Ecto neural progenitor cell (in vitro differentiated cells): Measurements from ENCODE around the gene CEPT1.

ENCODE experiments used
- DNase-seq: peaks from one replicate; pipeline ENCODE4 v3.0.0-alpha.2; 2018; ENCODE audit warnings: low spot score

The CEPT1 gene

DNA sequence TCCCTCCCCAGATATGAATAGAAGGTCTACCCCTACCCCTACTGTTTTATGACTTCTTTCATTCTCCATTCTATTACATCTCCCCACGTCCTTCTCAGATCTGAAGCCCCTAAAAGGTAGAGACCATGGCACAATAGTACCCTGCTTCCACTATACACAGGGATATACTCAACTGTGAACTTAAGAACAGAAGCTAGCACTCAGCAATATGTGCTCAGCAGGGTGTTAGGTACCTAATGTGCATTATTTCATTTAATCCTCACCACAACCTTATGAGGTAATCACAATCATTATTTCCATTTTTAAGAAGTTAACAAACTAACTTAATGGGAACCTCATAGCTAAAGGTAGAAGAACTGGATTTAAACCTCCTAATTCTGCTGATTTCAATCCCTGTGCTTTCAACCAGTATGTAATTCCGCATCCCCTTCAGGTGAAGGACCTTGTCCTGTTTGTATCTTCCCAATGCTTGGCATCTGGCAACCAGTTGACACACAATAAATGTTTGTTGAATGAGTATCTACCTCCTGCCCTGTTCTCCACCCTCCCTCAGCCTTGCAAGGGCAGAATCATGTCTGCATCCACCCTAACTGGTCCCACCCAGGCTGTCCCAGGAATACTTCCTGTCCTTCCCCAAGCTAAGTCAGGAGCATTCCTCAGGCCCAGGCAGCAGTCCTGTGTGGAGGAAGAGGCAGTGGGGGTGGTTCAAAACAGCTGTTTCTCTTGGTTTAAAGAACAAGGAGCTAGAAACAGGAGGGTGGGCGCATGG, 53.9 kb downstream of the CEPT1 start:
- DNase-seq: no peak

DNA sequence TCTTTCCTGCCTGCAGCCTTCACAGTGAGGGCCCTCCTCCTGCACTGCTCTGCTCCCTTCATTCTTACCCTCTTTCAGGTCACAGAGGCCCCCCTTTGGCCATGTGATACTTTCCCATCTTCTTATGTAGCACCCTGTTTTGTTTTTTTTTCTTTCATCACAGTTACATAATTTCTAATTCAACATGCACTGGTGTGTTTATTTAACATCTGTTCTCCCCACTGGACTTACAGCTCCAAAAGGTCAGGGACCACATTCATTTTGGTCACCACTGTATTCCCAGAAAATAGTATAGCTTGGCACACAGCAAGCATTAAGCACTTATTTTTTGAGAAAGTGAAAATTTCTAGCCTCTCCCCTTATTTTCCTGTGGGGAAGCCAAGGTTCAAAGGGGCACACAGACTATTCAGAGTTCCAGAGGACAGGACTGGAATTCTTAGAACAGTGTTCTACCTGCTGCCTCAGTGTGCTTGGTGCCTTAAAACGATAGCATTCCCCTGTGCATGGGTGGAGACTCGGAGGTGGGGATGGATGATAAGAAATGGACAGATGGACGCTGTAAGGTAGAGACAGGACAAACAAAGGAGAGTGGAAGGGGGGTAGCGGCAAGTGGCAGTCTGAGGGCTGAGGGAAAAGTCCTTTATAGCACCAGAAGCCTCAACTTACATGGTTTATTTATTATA, 55.1 kb downstream of the CEPT1 start:
- DNase-seq: no peak

- DNase-seq: no peak
Measured at GRCh38 chr1:111196213-111196612, 56.2 kb downstream of the CEPT1 start.

DNA sequence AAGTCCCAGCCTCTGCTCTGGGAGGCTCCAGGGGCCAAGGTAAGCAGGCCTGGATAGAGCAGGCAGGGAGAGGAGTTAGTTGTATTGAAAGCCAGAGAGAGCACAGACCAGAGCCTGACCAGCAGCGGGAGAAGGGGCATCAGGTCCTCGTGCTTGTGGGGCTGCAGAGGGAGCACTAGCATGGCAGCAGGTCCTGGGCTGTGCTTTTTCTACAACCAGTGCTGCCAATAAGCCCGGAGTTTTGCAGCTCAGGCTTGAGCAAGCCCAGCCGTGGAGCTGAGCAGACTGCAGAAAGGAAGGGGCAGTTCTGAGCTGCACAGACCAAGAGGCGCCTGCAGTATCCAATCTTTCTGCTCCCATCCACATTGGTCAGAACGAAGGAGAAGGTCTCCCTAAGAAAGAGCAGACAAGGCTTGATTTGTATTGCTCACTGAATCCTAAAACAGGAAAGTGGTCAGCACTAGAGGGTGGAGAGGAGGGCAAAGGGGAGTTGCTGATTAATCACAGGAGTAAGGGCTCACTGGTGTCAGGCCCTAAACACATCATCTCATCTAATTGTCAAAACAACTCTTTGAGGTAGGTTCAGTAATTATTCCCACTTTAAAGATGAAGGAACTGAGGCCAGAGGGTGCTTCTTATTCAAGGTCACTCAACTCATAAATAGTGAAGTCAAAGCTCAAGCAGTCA, 57.7 kb downstream of the CEPT1 start:
- no peak for DNase-seq

DNA sequence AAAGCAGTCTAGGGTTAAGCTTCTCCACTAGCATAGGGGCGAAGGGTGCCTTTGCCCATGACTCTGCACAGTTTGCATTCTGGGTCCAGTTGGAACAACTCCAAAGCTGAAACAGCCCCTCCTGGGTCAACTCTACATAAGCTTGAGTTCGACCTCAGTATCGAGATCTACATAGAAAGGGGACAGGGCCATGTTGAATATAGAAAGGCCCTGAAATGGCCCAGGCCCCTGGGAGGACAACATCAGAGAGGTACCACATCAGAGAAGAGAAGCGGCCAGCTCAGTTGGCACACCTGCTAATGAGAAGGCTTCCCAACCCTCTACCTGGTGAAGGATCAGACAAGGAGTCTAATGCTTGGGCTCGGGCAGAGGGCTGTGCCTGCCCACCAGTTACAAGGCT, 58.8 kb downstream of the CEPT1 start:
- DNase-seq: no peak

- DNase-seq: no peak
Measured at GRCh38 chr1:111199329-111199728, 59.3 kb downstream of the CEPT1 start.

GRCh38 chr1:111199881-111200801, 60.1 kb downstream of the CEPT1 start, which contains the start of gene DENND2D:
Gene DENND2D, minus strand, starts transcription at chr1:111200646. Its CDS starts 187 bp downstream, at chr1:111200459.
- DNase-seq: no peak

GRCh38 chr1:111200802-111201161, 60.8 kb downstream of the CEPT1 start:
- no peak for DNase-seq

DNA sequence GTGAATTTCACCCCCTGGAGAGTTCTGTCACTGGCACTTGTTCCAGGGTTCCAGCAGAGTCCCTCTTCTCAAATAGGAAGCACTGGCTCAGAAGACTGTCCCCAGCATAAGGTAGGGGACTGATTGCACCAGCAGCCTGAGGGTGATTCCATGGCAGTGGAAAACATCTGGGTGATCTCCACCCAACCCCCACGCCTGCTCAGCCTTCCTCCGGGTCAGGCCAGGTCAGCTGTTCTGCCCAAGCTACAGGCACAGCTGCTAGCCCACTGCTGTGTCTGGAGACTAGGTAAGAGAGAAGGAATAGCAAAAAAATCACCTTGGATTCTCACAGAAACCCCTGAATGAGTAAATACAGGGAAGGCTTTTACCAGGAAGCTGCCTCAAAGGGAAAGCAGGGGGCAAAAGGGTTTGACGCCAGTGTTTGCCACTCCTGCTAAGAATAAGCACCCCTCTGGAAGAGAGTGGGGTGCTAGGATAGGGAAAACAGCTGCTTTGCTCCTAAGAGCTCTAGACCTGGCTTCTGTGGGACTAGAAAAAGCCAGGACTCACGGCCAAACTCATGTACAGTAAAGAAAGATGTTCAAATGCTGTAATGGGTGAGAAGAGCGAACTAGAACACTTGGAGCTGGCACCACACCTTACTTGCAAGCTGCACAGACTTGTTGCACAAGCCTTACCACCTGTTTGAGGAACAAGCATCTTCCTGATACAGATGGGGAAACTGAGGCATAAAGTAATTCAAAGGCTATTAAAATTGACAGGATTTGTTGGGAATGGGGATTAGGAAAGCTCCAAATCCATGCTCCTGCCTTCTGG, 61.5 kb downstream of the CEPT1 start:
- no peak for DNase-seq

DNA sequence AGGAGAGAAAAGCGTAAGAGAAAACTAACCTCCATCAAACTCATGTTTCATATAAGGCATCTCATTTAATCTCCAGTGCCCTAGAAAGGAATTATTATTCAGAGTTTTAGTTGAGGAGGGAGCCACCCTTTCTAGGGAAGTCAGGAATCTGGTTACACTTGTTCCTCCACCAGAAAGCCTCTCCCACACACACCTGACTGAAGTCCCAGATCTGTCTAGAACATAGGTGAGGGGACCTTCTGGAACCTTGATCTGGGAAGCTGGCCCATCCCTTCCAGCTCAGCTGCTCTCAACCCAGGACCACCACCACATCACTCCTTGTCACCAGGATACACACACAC, 62.3 kb downstream of the CEPT1 start:
- DNase-seq: no peak

DNA sequence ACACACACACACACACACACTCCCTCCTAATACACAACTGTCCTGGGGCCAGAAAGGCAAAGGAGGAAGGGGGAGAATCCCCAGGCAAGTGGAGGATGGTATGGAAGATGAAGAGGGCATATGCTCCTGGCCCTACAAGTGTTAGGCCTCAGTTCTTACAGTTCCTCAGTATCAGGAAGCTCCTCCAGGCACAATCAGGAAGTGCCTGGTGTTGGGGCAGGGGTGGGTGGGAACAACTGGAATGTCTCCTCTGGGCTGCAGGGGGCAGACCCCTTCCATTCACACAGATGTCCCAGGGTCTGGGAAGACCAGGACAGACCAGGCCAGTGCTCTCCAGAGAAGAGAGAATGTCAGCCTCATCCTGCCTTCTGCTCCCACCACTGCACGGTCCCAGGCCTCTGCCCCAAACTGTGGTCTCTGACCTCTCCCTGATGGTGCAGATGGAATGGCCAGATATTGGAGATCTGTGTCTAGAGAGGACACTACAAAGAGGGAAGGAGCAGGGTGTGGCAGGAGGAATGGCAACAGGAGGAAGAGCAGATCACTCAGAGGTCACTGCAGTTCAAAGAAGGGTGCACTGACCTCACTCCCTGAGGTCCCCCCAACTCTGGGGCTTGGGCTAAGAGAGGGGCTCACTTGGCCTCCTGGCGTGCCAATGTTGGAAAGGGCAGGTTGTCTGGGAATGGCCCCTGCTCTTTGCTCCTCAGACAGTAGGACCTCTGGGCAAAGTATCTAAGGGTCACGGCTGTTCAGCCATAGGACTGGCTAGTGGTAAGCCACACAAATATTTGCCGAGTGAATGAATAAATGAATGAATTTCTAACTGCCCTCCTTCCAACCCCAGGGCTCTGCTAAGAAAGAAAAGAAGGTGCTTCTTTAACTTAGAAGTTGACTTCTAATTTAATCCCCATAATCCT, 62.9 kb downstream of the CEPT1 start:
- DNase-seq: no peak

- no peak for DNase-seq
Measured at GRCh38 chr1:111203681-111204200, 63.7 kb downstream of the CEPT1 start.

- DNase-seq: no peak
Measured at GRCh38 chr1:111204201-111204982, 64.4 kb downstream of the CEPT1 start.

DNA sequence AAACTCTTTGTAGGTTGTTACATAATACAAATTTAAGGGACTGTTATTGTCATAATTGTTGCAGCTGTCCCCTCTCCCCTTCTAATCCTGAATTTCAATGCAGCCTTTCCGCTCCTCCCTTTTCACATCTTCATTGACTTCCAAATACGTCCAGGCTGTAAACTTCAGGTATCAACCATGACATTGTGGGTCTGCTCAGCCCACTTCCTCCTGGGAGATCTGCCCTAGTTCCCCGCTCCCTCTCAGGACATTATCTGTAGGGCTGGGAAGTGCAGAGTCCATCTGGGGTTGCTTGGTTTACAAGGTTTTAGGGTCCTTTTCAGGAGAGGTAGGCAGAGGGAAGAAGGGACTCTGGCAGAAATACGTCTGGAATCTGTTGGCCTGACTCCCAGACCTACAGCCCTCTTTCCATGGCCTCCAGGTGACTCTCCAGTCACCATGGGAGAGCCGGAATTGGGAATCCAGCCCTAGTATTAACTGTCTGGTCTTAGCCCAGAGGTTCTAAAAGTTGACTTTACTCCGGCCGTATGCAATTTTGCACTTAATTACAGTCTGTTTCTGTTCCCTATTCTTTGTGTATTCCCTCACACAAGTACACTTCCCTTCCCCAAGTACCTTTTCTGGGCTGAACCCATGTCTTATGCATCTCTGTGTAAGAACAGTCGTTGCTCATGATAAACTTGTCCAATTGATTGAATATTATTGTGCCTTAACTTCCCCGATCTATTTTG, 65.1 kb downstream of the CEPT1 start:
- DNase-seq: no peak

DNA sequence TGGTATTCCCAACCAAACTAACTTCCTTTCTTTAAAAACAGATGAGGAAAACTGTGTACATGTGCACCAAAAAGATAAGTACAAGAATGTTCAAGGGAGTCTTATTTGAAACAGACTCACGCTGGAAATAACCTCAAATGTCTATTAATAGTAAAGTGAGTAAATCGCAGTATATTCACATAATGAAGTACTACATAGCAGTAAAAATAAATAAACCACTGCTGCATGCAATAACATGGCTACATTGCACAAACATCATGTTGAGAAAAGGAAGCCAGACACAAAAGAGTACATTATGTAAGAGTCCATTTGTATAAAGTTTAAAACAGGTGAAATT, 65.7 kb downstream of the CEPT1 start:
- DNase-seq: no peak

- DNase-seq: no peak
Measured at GRCh38 chr1:111208921-111209320, 68.9 kb downstream of the CEPT1 start.

- DNase-seq: no peak
Measured at GRCh38 chr1:111209622-111210021, 69.6 kb downstream of the CEPT1 start.

GRCh38 chr1:111211921-111212320, 71.9 kb downstream of the CEPT1 start:
- DNase-seq: no peak
